ENCODE data around the gene LRRC46. TPM values are rescaled to one million over a fixed set of nuclear protein-coding genes. Genes with fewer than 3 reads are reported as not detected.

Gene LRRC46
- total and polyA plus RNA-seq, 9 of the 15 experiments (the other 6 are each of a cell fraction or from before 2014, with no cell fraction given), result 0.39 to 1.4 (median 0.53) TPM; not detected in 1

DNA sequence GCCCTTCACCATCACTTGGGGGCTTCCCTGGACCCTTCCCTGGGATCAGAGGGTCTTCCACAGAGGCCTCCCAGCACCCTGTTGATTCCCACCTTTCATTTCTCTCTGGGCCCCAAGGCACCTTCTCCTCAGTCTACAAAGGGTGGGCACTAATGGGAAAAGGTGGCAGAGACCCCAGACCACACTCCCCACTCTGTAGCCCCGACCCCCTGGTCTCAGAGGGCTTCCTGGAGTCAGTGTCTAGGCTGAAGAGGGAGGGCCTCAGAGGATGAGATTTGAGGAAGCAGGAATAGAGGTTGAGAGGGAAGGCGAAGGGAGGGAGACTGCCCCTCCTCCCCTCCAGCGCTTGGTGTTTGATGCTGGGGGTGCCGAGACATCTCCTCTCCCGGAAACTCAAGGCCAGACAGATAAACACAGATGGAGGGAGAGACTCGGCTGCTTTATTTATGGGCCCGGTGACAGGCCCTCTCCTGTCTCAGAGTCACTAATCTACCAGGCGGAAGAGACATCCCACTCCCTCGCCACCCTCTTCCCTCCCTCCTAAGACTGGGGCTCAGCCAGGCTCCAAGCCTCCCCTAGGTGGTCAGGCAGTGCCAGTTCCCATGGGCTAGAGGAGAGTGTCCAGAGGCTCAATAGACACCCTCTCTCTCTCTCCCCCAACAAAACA, 46.0 kb downstream of the LRRC46 start (continued):
- TF ChIP-seq NBN (IDR thresholded peaks at IDR 0.05; ENCODE audit: low read depth) (peak; percentile 52; the same call in 1 of the 2 replicates), SNIP1 (IDR thresholded peaks at IDR 0.05; ENCODE audit: low read depth) (no peak), TFAM (CRISPR knock-in tag; conservative IDR thresholded peaks at IDR 0.05) (no peak), TOE1 (IDR thresholded peaks at IDR 0.05; ENCODE audit: borderline replicate concordance) (0 out of 2 replicates have a peak, but pooled peaks have one; percentile 17), TOE1 (CRISPR knock-in tag; IDR thresholded peaks at IDR 0.05; ENCODE audit: borderline replicate concordance, low read depth) (no peak), TEAD2 (tag; IDR thresholded peaks at IDR 0.05) (no peak), MED1 (CRISPR knock-in tag; IDR thresholded peaks at IDR 0.05; ENCODE audit: borderline replicate concordance) (no peak), EP300 (IDR thresholded peaks at IDR 0.05; ENCODE audit: low read length) (peak; percentile 91), KLF13 (tag; IDR thresholded peaks at IDR 0.05; ENCODE audit: borderline replicate concordance, low read depth) (no peak), ZNF57 (CRISPR knock-in tag; IDR thresholded peaks at IDR 0.05) (0 out of 2 replicates have a peak, but pooled peaks have one; percentile 60), UBTF (IDR thresholded peaks at IDR 0.05; ENCODE audit: borderline replicate concordance in 1 of 2, low read depth in 2 of 2, low read length in 2 of 2) (no peak)
- TF ChIP-seq, protein P1, sequence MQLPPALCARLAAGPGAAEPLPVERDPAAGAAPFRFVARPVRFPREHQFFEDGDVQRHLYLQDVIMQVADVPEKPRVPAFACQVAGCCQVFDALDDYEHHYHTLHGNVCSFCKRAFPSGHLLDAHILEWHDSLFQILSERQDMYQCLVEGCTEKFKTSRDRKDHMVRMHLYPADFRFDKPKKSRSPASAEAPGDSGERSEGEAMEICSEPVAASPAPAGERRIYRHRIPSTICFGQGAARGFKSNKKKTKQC (CRISPR knock-in tag; IDR thresholded peaks at IDR 0.05), result no peak
- TF ChIP-seq, protein P2, sequence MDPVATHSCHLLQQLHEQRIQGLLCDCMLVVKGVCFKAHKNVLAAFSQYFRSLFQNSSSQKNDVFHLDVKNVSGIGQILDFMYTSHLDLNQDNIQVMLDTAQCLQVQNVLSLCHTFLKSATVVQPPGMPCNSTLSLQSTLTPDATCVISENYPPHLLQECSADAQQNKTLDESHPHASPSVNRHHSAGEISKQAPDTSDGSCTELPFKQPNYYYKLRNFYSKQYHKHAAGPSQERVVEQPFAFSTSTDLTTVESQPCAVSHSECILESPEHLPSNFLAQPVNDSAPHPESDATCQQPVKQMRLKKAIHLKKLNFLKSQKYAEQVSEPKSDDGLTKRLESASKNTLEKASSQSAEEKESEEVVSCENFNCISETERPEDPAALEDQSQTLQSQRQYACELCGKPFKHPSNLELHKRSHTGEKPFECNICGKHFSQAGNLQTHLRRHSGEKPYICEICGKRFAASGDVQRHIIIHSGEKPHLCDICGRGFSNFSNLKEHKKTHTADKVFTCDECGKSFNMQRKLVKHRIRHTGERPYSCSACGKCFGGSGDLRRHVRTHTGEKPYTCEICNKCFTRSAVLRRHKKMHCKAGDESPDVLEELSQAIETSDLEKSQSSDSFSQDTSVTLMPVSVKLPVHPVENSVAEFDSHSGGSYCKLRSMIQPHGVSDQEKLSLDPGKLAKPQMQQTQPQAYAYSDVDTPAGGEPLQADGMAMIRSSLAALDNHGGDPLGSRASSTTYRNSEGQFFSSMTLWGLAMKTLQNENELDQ (CRISPR knock-in tag; IDR thresholded peaks at IDR 0.05; ENCODE audit: borderline replicate concordance), result no peak
- TF ChIP-seq, protein P3, sequence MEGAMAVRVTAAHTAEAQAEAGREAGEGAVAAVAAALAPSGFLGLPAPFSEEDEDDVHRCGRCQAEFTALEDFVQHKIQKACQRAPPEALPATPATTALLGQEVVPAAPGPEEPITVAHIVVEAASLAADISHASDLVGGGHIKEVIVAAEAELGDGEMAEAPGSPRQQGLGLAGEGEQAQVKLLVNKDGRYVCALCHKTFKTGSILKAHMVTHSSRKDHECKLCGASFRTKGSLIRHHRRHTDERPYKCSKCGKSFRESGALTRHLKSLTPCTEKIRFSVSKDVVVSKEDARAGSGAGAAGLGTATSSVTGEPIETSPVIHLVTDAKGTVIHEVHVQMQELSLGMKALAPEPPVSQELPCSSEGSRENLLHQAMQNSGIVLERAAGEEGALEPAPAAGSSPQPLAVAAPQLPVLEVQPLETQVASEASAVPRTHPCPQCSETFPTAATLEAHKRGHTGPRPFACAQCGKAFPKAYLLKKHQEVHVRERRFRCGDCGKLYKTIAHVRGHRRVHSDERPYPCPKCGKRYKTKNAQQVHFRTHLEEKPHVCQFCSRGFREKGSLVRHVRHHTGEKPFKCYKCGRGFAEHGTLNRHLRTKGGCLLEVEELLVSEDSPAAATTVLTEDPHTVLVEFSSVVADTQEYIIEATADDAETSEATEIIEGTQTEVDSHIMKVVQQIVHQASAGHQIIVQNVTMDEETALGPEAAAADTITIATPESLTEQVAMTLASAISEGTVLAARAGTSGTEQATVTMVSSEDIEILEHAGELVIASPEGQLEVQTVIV (CRISPR knock-in tag; IDR thresholded peaks at IDR 0.05; ENCODE audit: borderline replicate concordance), result no peak
- TF ChIP-seq, protein P4, sequence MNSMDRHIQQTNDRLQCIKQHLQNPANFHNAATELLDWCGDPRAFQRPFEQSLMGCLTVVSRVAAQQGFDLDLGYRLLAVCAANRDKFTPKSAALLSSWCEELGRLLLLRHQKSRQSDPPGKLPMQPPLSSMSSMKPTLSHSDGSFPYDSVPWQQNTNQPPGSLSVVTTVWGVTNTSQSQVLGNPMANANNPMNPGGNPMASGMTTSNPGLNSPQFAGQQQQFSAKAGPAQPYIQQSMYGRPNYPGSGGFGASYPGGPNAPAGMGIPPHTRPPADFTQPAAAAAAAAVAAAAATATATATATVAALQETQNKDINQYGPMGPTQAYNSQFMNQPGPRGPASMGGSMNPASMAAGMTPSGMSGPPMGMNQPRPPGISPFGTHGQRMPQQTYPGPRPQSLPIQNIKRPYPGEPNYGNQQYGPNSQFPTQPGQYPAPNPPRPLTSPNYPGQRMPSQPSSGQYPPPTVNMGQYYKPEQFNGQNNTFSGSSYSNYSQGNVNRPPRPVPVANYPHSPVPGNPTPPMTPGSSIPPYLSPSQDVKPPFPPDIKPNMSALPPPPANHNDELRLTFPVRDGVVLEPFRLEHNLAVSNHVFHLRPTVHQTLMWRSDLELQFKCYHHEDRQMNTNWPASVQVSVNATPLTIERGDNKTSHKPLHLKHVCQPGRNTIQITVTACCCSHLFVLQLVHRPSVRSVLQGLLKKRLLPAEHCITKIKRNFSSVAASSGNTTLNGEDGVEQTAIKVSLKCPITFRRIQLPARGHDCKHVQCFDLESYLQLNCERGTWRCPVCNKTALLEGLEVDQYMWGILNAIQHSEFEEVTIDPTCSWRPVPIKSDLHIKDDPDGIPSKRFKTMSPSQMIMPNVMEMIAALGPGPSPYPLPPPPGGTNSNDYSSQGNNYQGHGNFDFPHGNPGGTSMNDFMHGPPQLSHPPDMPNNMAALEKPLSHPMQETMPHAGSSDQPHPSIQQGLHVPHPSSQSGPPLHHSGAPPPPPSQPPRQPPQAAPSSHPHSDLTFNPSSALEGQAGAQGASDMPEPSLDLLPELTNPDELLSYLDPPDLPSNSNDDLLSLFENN (IDR thresholded peaks at IDR 0.05; ENCODE audit: low read depth in 2 of 2, low read length in 2 of 2), result peak in 1 of 2 experiments; percentile 75; a peak in 1 of 4 replicates
